Activated CD8-positive, alpha-beta memory T cell treated with anti-CD3 and anti-CD28 coated beads, Interleukin-2, amount 50 U/mL, for 1 hour (primary cell): Measurements from ENCODE around the gene PAOX.
"Not testable (repeated sequence)": the region's sequence is repeated elsewhere in the genome, so short reads cannot be mapped to it uniquely, and the experiment has no call there.

Experiments used
- DNase-seq: peaks from one replicate; pipeline ENCODE4 v3.0.0-alpha.2; 2020; ENCODE audit errors: extremely low read depth

The PAOX gene

GRCh38 chr10:133405844-133406527, 26.9 kb downstream of the PAOX start:
- no peak for DNase-seq

- DNase-seq, result no peak
Measured at GRCh38 chr10:133411523-133412380, 32.7 kb downstream of the PAOX start.

- DNase-seq, result no peak
Measured at GRCh38 chr10:133412381-133412711, 33.3 kb downstream of the PAOX start.

- DNase-seq, result not testable (repeated sequence)
Measured at GRCh38 chr10:133414401-133414800, 35.3 kb downstream of the PAOX start.

GRCh38 chr10:133415752-133416151, 36.7 kb downstream of the PAOX start:
- DNase-seq, result no peak

- no peak for DNase-seq
Measured at GRCh38 chr10:133418289-133418993, 39.4 kb downstream of the PAOX start.

GRCh38 chr10:133419211-133419950, 40.3 kb downstream of the PAOX start:
- no peak for DNase-seq

- DNase-seq, result no peak
Measured at GRCh38 chr10:133420028-133420427, 41.0 kb downstream of the PAOX start.

GRCh38 chr10:133420579-133420978, 41.5 kb downstream of the PAOX start:
- no peak for DNase-seq

GRCh38 chr10:133421336-133422222, 42.5 kb downstream of the PAOX start:
- DNase-seq, result no peak

- no peak for DNase-seq
Measured at GRCh38 chr10:133422223-133422806, 43.3 kb downstream of the PAOX start.

- DNase-seq, result no peak
Measured at GRCh38 chr10:133422807-133423771, 44.0 kb downstream of the PAOX start.

GRCh38 chr10:133424102-133424501, 45.0 kb downstream of the PAOX start:
- not testable (repeated sequence) for DNase-seq

- not testable (repeated sequence) for DNase-seq
Measured at GRCh38 chr10:133424601-133425000, 45.5 kb downstream of the PAOX start, which contains the start of gene SPRN. SPRN (minus strand) TSS chr10:133424625; CDS start chr10:133423681, 944 bp downstream.

GRCh38 chr10:133429571-133429970, 50.5 kb downstream of the PAOX start:
- DNase-seq, result not testable (repeated sequence)

- not testable (repeated sequence) for DNase-seq
Measured at GRCh38 chr10:133431888-133432613, 53.0 kb downstream of the PAOX start.

- not testable (repeated sequence) for DNase-seq
Measured at GRCh38 chr10:133432789-133433188, 53.7 kb downstream of the PAOX start.

GRCh38 chr10:133438711-133439273, 59.7 kb downstream of the PAOX start:
- DNase-seq, result no peak
